Fibroblast of upper back skin (primary cell): Measurements from ENCODE around the gene POM121.
A peak's percentile ranks its signal among the peaks of the same experiment; 100 is the strongest.
"Not testable (repeated sequence)": the region's sequence is repeated elsewhere in the genome, so short reads cannot be mapped to it uniquely, and the experiment has no call there.

ENCODE experiments used
- DNase-seq: peaks from one replicate; pipeline ENCODE4 v3.0.0-alpha.2; 2013

The POM121 gene

DNA sequence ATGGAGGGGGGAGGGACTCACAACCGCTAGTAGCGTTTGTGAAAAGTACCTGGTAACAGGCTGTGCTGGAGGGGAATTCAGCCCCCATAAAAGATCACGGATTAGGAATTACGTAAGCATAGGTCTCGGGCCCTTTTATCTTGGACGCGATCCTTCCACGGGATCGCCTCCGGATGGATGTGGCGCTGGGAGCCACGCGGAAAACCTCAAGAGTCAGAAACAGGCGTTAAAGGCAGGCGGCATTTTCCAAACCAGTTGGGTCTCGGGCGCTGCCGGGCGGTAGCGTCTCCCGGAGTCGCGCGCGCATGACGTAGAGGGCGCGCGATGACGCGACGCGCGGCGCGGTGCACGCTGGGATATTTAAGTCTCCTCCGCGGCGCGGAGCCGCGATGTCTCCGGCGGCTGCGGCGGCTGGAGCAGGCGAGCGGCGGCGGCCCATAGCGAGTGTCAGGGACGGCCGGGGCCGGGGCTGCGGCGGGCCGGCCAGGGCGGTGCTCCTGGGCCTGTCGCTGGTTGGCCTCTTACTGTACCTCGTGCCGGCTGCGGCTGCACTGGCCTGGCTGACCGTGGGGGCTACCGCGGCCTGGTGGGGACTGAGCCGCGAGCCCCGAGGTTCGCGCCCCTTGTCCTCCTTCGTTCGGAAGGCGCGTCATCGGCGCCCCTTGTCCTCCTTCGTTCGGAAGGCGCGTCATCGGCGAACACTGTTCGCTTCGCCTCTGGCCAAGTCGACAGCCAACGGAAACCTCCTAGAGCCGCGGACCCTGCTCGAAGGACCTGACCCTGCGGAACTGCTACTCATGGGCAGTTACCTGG is at the start of gene POM121:
Gene POM121 (plus strand): TSS at position 363 of the 813 bp plus-strand sequence. CDS start 27 bp downstream, at position 390.
- DNase-seq: peak; percentile 81

DNA sequence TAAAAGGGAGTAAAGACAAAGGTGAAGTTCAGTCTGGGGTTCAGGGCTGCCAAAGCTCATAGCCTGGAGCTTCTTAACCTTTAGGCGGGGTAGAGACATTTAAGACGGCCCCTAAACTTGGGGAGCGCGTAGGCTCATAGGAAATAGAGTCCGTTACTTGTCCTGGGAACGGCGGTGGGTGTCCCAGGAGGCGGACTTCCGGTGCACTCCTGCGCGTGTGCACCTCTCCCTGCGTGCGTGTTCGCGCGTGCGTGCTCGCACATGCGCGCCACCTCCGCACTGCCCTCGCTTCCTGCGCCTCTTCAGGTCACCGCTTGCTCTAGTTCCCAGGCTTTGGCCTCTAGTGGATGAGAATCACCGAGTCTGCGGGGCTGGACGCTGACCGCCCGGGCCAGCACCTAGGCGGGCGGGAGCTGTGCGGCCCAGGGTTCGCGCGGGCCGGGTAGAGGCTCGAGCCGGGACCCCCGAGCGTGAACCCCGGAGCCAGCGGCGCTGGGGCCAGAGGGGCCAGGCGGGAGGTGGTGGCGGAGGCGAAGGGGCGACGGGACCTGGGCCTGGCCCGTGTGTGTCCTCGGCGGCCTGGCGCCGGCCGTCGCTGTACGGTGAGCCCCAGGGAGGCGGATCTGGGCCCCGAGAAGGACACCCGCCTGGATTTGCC is 45.7 kb upstream of the POM121 start:
- peak; percentile 79 for DNase-seq

DNA sequence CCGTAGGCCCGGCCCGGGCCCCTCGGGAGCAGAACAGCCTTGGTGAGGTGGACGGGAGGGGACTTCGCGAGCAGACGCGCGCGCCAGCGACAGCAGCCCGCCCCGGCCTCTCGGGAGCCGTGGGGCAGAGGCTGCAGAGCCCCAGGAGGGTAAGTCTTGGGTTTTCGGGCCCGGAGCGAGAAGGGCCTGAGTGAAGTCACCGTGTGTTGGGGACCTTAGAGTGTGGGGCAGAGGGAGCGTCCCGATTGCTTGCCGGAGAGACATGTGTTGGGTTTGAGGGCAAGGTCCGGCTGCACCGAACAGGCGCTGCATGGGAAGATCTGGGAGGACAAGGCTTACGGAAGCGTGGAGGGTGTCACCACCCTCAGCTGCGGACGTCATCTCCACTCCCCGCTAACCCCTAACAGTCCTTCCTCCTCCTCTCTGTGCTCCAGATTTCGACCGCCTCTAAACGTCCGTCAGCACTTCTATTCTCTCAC is 45.1 kb upstream of the POM121 start:
- peak; percentile 34 for DNase-seq

DNA sequence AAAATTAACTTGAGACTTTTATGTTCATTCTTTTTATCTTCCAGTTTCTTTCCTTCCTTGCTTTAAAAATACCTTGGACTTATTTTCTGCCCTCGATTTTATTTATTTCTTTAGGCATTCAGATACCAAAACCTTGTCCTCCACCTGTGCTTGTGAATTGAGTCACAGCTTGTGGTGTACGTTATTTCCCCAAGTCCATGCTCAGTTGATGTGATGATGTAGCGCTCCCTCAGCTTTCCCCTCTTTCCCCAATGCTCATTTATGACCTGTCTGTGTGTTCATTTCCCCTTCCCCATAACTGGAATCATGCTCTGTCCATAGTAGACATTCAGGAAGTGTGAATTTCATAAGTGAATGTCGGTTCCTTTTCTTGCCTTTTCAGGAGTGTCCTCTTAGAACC is 33.1 kb upstream of the POM121 start:
- DNase-seq: not testable (repeated sequence)

DNA sequence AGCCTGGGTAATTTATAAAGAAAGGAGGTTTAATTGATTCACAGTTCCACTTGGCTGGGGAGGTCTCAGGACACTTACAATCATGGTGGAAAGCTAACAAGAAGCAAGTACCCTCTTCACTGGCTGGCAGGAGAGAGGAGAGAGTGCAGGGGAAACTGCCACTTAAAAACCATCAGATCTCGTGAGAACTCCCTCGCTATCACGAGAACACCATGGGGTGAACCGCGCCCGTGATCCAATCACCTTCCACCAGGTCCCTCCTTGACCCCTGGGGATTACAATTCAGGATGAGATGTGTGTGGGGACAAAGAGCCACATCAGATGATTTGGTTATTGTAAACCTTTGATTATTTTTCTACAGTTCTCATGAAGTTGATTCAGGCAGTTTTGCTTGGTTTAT is 20.2 kb upstream of the POM121 start:
- not testable (repeated sequence) for DNase-seq

DNA sequence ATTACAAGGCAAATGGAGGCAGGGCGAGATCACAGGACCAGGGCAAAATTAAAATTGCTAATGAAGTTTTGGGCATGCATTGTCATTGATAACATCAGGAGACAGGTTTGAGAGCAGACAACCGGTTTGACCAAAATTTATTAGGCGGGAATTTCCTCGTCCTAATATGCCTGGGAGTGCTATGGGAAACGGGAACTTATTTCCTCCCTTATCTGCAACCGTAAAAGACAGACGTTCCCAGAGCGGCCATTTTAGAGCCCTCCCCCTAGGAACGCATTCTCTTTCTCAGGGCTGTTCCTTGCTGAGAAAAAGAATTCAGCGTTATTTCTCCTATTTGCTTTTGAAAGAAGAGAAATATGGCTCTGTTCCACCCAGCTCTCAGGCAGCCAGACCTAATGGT is 16.5 kb upstream of the POM121 start:
- not testable (repeated sequence) for DNase-seq

DNA sequence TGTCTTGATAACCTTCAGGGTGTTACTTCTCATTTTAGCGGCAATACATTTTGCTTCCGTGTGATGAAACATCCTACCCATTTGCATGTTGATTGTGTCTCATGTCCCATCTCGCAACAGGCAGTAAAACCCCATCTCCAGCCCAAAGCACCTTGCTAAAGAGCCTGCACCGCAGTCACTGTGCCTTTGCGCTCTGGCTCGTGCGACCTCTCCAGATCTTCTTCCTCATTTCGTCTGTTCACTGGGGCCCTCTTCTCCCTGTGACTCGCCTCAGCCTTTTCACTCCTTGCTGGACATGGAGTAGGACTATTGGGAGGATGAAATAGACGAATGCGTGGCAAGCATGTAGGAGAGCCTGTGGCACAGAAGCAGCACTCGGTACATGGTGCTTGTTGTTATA is 13.5 kb upstream of the POM121 start:
- DNase-seq: not testable (repeated sequence)

DNA sequence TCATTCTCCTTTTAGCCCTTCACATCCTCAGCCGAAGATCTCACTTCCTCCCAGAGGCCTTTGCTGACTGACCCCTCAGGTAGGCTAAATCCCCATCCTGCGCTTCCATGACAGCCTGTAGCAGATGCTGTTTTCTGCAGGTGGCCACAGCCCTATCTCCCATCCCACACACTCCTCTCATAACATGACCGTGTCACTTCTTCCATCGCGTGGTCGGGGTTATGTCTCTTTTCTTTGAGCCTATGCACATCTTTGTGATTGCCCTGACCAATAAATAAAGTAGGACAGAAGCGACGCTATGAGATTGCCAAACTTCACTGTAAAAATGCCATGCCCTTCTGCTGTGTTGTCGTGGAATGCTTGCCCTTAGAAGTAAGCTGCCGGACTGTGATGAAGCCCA is 11.1 kb upstream of the POM121 start:
- not testable (repeated sequence) for DNase-seq

DNA sequence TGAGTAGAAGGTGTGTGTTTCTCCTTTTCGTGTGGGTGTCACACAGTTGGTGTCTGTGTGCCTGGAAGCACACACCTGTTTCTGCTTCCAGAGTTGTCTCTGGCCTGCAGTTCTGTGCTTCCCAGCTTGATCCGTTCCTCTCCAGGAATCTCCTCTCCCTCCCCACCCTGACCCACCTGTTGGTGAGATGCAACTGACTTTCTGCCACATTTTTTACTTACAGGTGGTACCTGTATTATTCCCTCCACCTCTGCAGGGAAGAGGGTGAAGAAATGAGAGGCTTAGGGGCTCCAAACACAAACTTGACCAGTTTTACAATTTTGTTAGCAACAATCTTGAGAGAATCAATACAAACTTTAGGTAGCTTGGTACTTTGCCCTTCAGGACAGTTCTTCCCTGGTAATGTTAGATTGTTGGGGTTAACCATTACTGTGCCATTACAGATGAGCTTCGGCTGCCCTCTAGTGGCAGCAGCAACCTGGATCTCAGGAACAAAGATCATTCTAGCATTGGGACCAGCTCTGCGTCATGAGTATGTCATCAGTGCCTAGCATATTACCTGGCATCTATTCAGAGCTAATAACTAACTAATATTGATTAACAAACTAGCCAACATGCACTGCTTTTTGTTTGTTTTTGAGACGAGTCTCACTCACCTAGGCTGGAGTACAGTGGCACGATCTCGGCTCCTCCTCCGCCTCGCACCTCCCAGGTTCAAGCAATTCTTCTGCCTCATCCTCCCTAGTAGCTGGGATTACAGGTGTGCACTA is 10.0 kb upstream of the POM121 start:
- DNase-seq: peak; percentile 58

DNA sequence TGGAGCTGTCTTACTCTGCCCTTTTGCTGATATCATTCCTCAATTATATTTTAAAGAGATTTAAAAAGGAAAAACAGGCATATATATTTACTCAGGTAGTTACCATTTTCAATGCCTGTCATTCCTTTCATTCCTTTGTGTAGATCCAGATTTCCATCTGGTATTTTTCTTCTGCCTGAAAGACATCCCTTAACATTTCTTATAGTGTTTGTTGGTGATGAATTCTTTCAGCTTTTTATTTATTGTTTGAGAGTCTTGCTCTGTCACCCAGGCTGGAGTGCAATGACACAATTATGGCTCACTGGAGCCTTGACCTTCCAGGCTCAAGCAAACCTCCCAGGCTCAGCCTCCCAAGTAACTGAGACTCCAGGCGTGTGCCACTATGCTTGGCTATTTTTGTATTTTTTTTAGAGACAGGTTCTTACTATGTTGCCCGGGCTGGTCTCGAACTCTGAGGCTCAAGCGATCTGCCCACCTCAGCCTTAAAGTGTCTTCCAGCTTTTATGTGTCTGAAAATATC is 5.6 kb upstream of the POM121 start:
- no peak for DNase-seq

DNA sequence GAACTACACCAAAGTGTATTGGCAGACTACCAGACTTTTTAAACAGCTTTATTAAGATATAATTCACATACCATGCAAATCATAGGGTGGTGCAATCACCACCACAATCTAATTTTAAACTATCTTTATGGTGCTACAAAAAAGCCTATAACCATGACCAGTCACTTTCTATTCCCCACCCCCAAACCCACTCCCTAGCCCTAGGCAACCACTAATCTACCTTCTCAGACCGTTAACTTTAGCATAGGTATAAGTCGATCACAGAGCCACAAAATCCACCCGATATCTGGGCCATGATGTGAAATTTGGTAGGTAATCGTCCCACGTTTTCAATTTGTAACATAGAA is 536 bp upstream of the POM121 start:
- peak; percentile 7 for DNase-seq

DNA sequence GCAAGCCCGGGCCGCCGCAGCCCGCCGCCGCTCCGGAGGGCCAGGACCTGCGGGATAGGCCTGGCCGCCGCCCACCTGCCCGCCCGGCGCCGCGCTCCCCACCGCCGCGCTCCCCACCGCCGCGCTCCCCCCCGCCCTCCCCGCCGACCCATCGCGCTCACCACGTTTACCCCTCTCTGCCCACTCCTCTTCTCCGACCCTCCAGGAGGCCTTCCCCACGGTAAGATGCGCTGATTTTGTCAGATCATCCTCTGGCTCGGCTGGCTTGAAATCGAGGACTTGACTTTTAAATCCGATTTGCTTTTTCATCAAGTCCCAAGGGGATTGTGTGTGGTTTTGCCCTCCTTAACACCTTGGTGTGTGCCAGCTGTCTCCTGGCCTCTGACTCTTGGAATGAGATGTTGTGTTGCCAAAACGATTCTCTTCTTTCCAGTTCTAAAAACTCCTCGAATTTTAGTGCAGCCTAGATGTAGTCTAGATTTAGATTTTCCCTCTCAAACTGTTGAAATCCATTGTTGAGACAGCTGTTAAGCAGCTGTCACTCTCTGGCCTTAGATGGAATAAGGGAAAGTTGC is 738 bp downstream of the POM121 start:
- DNase-seq: peak; percentile 19

DNA sequence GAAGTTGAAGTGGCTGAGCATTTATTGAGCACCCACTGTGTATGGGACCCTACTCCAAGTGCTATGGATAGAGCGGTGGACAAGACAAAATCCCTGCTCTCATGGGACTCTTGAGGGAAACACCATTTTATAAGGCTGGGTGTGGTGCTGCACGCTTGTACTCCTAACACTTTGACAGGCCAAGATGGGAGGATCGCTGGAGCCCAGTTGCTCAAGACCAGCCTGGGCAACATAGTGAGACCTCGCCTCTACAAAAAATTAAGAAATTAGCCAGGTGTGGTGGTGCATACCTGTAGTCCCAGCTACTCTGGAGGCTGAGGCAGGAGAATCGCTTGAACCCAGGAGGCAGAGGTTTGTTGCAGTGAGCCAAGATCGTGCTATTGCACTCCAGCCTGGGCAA is 2.9 kb downstream of the POM121 start:
- DNase-seq: not testable (repeated sequence)

DNA sequence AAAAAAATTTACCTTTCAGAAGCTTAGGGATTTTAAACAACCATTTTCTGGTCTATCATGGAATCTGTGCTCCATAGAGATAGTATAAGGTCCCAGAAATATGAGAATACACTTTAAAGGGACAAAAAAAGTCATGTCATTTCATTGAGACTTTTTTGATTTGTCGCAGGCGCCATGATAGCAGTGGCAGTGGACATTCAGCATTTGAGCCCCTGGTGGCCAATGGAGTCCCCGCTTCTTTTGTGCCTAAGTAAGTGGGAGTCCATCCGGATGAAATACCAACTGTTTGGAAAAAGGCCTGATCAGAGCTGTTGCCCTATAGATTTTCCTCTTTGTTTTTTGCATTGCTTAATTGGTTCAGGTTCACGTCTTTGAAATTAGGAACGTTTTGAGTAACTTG is 3.3 kb downstream of the POM121 start:
- not testable (repeated sequence) for DNase-seq

DNA sequence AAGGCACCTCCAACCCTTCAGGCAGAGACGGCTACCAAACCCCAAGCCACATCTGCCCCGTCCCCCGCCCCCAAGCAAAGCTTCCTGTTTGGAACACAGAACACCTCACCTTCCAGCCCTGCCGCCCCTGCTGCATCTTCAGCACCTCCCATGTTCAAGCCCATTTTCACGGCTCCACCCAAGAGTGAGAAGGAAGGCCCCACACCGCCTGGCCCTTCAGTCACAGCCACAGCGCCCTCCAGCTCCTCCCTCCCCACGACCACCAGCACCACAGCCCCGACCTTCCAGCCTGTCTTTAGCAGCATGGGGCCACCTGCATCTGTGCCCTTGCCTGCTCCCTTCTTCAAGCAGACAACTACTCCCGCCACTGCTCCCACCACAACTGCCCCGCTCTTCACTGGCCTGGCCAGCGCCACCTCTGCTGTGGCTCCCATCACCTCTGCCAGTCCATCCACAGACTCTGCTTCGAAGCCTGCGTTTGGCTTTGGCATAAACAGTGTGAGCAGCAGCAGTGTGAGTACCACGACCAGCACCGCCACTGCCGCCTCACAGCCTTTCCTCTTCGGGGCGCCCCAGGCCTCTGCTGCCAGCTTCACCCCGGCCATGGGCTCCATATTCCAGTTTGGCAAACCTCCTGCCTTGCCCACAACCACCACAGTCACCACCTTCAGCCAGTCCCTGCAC is 17.3 kb downstream of the POM121 start:
- DNase-seq: not testable (repeated sequence)

DNA sequence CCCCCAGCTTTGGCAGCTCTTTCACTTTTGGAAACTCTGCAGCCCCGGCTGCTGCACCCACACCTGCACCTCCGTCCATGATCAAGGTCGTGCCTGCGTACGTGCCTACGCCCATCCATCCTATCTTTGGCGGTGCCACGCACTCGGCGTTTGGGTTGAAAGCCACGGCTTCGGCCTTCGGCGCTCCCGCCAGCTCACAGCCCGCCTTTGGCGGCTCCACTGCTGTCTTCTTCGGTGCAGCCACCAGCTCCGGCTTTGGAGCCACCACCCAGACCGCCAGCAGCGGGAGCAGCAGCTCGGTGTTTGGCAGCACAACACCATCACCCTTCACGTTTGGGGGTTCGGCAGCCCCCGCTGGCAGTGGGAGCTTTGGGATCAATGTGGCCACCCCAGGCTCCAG is 18.1 kb downstream of the POM121 start:
- DNase-seq: not testable (repeated sequence)

DNA sequence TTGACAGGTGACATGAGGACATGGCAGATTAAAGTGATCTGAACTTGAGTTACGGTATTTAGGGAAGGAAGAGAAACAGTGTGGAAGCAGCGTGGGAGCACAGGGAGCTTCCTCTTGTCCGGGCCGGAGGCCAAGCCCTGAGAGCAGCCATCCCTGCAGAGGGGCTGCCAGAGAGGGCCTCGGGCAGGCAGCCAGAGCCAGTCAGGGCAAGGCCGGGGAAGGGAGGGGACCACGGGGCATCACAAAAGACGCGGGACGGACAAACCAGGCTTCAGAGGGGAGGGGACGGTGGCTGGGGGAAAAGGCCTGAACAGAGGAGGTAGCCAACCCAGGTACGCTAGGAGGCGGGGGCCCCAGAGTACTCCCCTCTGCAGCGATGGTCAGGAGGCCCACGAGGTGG is 20.0 kb downstream of the POM121 start:
- not testable (repeated sequence) for DNase-seq

DNA sequence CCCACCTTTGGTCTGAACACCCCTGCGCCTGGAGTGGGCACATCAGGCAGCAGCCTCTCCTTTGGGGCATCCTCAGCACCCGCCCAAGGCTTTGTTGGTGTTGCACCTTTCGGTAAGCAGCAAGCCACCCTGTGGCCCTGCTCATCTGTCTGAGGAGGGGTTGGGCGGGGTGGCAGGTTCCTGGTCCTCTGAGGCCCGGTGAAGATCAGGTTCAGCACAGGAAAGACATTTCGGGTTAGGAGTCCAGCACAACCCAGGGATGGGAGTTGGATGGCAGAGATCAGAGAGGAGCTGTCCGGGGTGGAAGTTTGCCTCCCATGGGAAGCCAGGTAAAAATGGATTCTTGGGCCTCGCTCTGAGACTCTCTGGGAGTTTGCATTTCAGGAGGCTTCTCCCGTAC is 20.7 kb downstream of the POM121 start:
- not testable (repeated sequence) for DNase-seq

DNA sequence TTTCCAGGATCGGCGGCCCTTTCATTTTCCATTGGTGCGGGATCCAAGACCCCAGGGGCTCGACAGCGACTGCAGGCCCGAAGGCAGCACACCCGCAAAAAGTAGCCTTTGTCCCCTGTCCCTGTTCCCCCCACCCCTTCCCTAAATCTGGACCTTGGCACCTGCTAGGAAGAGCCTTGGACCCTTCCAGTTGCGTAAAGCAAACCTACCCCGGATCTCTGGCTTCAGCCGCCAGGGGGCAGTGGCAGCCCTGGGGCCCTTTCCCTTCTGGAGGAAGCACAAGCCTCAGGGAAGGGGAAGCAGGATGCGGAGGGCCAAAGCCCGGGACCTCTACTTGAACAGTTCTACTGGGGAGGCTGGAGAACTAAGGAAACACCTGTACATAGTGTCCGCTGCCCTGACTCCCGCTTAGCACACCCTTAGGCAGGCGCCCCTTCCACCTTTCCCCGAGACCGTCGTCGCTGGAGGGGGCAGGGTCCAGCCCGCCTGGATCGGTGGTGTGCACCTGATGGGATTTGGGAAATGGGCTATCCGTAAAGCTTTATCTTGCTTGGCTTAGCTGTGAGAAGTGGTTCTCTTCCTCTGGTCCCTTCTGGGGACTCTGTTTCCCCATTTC is 21.3 kb downstream of the POM121 start:
- not testable (repeated sequence) for DNase-seq

DNA sequence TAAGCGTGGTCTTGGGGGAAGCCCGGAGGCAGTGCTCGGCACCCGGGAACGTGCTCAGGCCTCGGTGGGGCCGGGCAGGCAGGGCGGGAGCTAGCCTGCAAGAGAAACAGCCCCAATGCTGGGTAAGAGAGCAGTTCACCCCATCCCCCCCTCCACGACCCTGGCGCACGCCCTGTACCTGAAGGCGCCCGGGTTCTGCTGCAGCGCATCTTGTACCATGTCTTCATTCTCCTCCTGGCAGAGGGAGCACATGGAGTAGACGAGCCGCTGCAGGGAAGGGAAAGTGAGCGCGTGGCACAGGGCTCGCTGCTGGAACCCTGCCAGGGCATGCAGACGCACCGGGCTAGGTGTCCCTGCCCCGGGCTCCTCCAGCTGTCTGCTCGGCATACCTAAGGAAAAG is 23.8 kb downstream of the POM121 start:
- DNase-seq: not testable (repeated sequence)

DNA sequence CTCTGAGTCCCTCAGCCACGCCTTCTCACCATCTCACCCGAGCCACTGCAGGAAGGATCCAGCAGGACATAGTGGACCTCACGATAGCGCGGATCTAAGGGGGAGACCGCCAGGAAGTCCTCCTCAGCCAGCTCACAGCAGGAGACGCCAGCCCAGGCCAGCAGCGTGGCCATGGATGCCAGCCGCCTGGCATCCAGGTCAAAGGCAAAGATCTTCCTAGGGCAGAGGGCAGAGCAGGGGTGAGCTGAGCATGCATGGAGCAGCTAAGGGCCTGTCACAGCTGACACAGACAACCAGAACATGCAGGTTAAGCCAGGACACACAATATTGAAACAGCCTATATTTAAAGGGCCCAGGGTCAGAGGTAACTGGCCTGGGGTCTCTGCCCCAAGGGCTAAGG is 24.4 kb downstream of the POM121 start:
- not testable (repeated sequence) for DNase-seq

DNA sequence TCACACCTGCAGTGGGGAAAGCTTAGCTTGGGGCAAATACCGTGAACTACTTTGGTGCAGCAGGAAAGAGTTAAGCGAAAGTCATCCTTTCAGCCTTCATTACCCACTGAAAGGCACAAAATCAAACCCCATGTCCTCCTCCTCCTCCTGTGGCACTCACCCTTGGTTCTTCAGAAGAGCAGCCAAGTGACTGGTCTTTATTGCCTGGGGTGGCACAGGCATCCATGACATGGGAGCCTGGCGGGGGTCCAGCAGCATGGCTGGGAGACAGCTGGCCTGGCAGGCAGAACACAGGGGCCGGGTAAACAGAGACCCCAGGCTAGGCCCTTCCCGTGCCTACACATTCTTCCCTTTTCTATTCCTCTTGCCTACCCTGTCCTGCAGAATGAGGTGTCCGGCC is 24.8 kb downstream of the POM121 start:
- DNase-seq: not testable (repeated sequence)
